ENCODE results near the gene UGT1A7. TPM values are rescaled to one million over a fixed set of nuclear protein-coding genes. Genes with fewer than 3 reads are reported as not detected.

The UGT1A7 gene
- total RNA-seq, 1 donor from 2014 or later = not detected

DNA sequence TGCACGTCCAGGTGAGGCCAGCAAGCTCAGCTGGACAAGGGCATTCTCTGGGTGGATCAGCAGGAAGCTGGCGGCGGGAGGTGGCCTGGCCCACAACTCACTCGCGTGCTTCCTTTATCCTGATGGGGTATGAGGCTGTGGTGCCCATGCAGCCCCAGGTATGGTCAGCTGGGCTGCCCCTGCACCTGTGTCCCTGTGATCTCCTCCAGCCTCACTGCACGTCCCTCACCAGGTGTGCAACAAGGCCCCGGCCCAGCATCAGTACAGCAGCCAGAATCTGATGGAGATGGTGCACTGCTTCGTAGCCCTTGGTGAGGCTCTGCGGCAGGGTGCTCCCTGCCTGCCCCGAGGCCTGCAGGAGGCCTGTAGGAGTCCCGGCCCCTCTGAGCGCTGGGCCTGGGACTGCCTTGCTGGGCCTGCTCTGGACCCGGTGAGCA, 114.1 kb downstream of the UGT1A7 start:
- Histone ChIP-seq H3K9me3 (no peaks in the 10 kb centered on the region), H3K4me3 (no peak overlapping the region), H3K36me3 (no peaks in the 10 kb centered on the region), H3K4me1 (no peaks in the 10 kb centered on the region), H3K27ac (no peak overlapping the region), H3K27me3 (ENCODE audit: low read depth) (no peaks in the 10 kb centered on the region)
- ATAC-seq = no peak
- DNase-seq = no peak
- intact Hi-C loops (cut with DNase I) = no loop called here
- TF ChIP-seq, protein P1, sequence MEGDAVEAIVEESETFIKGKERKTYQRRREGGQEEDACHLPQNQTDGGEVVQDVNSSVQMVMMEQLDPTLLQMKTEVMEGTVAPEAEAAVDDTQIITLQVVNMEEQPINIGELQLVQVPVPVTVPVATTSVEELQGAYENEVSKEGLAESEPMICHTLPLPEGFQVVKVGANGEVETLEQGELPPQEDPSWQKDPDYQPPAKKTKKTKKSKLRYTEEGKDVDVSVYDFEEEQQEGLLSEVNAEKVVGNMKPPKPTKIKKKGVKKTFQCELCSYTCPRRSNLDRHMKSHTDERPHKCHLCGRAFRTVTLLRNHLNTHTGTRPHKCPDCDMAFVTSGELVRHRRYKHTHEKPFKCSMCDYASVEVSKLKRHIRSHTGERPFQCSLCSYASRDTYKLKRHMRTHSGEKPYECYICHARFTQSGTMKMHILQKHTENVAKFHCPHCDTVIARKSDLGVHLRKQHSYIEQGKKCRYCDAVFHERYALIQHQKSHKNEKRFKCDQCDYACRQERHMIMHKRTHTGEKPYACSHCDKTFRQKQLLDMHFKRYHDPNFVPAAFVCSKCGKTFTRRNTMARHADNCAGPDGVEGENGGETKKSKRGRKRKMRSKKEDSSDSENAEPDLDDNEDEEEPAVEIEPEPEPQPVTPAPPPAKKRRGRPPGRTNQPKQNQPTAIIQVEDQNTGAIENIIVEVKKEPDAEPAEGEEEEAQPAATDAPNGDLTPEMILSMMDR (IDR thresholded peaks at IDR 0.05) = no peak

DNA sequence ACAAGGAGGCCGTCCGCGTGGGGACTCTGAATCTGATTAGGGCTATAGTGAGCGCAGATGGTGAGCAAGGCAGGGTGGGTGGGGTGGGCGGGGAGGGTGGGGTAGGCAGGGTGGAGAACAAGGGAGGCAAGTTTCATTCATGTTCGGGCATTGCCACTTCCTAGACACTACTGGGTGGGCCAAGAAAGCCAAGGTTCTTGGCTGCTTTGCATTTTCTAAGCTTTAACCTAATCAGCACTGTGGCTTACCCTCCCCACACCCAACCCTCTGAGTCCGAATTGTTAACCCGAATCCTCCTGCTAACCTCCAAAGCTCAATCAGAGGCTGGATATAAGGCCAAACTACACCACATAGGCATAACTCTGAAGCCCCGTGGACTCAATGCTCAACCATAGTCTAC, 114.6 kb downstream of the UGT1A7 start:
- Histone ChIP-seq H3K9me3 (no peaks in the 10 kb centered on the region), H3K27ac (no peak overlapping the region), H3K36me3 (no peaks in the 10 kb centered on the region), H3K4me1 (no peaks in the 10 kb centered on the region), H3K27me3 (ENCODE audit: low read depth) (no peaks in the 10 kb centered on the region), H3K4me3 (no peak overlapping the region)
- intact Hi-C loops (cut with DNase I) = no loop called here
- no peak for ATAC-seq
- TF ChIP-seq, protein P1 (IDR thresholded peaks at IDR 0.05) = no peak
- DNase-seq = no peak

DNA sequence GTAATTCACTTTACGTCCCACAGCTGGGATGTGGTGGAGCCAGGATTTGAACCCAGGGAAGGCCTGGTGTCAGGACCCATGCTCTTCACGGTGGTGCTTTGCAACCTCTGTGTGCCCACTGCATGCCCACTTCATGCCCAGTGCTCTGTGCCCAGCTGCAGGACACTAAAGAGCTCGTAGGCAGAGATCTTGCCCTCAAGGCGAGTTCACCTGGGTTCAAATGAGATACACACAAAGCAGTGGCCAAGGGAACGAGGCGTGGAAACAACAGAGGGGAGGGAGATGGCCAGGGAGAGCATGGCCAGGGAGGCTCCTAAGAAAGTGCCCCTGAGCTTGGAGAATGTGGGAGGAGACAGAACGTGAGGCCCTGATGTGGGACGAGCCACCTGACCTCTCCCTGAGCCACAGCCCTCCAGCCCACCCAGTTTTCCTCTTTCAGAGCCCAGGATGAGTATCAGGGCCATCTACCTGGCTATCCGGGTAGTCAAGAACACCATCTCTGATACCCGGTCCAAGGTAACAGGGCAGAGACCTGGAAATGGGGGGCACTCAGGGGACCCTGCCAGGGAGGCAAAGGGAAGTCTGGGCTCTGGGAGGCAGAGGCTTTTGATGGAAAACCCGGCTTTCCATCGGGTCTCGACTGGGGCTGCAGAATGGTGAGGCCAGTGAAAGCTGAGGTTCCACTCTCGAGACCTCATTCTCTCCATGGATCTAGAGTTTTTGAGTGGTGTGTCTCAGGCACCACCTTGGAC, 116.8 kb downstream of the UGT1A7 start:
- intact Hi-C loops (cut with DNase I) = no loop called here

DNA sequence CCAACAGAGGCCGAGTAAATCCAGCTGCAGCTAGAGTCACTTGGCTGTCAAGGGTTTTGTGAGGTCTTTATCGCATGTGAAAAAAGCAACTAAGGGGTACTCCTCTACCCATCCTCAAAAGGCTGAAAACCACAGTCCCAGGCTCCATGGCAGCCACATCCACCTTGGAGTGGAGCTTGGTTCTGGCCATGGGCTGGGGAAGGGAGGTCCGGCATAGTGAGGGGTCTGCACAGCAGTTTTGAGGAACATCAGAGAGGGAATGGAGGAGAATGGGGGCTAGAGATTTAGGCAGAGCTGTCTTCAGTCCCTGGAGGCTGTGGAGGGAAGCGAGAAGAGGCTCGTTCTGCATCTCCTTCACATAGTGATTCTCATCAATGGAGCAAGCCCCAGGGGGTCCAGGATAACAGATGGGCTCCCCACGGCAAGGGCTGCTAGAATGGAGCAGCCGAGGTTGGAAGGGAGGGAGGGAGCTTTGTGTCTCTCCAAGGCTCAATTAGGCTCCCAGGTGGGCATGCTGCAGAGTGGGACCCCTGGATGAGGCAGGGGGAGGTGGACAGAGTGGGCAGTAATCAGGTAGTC, 117.5 kb downstream of the UGT1A7 start:
- intact Hi-C loops (cut with DNase I) = no loop called here
- DNase-seq (no peak), ATAC-seq (no peak)
- Histone ChIP-seq H3K27ac (no peak overlapping the region), H3K4me3 (no peak overlapping the region), H3K9me3 (no peaks in the 10 kb centered on the region), H3K4me1 (no peaks in the 10 kb centered on the region), H3K27me3 (ENCODE audit: low read depth) (no peaks in the 10 kb centered on the region), H3K36me3 (no peaks in the 10 kb centered on the region)
- TF ChIP-seq, protein P1 (IDR thresholded peaks at IDR 0.05) = no peak

More for the DNA sequence above, 116.8 kb downstream of the UGT1A7 start:
- Histone ChIP-seq H3K9me3 (no peaks in the 10 kb centered on the region), H3K36me3 (no peaks in the 10 kb centered on the region), H3K4me3 (no peak overlapping the region), H3K27me3 (ENCODE audit: low read depth) (no peaks in the 10 kb centered on the region), H3K4me1 (no peaks in the 10 kb centered on the region), H3K27ac (no peak overlapping the region)
- ATAC-seq = no peak
- TF ChIP-seq, protein P1 (IDR thresholded peaks at IDR 0.05) = no peak
- no peak for DNase-seq

DNA sequence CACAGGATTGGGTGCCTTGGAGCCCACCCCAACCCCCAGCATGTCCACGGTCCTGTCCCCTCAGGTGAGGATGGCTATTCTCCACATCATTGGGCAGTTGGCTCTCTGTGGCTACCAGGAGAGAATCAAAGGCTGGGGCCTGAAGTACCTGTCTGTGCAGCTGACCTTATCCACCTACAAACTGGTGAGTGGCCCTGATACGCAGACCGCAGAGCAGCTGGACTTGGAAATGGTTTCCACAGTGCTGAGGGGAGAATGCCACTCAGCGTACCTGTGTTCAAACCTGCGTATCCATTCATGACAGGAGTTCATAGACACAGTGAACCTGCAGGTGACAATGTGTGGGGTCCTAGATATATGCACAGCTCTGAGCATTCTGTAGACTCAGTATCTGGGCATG, 118.0 kb downstream of the UGT1A7 start:
- ATAC-seq = no peak
- Histone ChIP-seq H3K4me1 (no peaks in the 10 kb centered on the region), H3K36me3 (no peaks in the 10 kb centered on the region), H3K4me3 (no peak overlapping the region), H3K27ac (no peak overlapping the region), H3K27me3 (ENCODE audit: low read depth) (no peaks in the 10 kb centered on the region), H3K9me3 (no peaks in the 10 kb centered on the region)
- no peak for DNase-seq
- TF ChIP-seq, protein P1 (IDR thresholded peaks at IDR 0.05) = no peak
- intact Hi-C loops (cut with DNase I) = no loop called here

Data from lower lobe of right lung (tissue), 2 donors.